PFSK-1 (cell line): ENCODE data around the gene MS4A8.

Experiments
- POLR2AphosphoS5 ChIP-seq: IDR thresholded peaks from 2 replicates; pipeline ENCODE4 v1.6.1; 2012; ENCODE audit warnings: low read depth, mild to moderate bottlenecking, control low read depth, low read length, moderate library complexity
- REST ChIP-seq, 2 experiments: IDR thresholded peaks; 2 replicates each; pipeline versions ENCODE4 v1.6.1 to v1.8.0; 2011 to 2012; ENCODE audit warnings: low read depth in 2 of 2, low read length in 2 of 2, control low read depth in 1 of 2, inconsistent platforms in 1 of 2, mild to moderate bottlenecking in 1 of 2, moderate library complexity in 1 of 2; ENCODE audit not compliant: insufficient read depth in 1 of 2
- SIN3A ChIP-seq: IDR thresholded peaks from 2 replicates; pipeline ENCODE4 v1.6.1; 2012; ENCODE audit warnings: mild to moderate bottlenecking, low read length, moderate library complexity, borderline replicate concordance; ENCODE audit not compliant: insufficient read depth
- TAF1 ChIP-seq: IDR thresholded peaks from 2 replicates; pipeline ENCODE4 v1.6.1; 2012; ENCODE audit warnings: low read length, control low read depth, borderline replicate concordance; ENCODE audit not compliant: insufficient read depth

- TF ChIP-seq REST (IDR thresholded peaks at IDR 0.05; ENCODE audit: insufficient read depth in 1 of 2, low read depth in 2 of 2, low read length in 2 of 2) = no peak
- no peak for TF ChIP-seq POLR2AphosphoS5
- no peak for TF ChIP-seq TAF1
- no peak for TF ChIP-seq SIN3A
Measured at GRCh38 chr11:60679879-60680278, 19.5 kb upstream of the MS4A8 start.
